Fibroblast of skin of scalp (primary cell): ENCODE data around the gene ETV7.

Experiments
- DNase-seq: peaks from one replicate; pipeline ENCODE4 v3.0.0-alpha.2; 2013

The ETV7 gene

DNA sequence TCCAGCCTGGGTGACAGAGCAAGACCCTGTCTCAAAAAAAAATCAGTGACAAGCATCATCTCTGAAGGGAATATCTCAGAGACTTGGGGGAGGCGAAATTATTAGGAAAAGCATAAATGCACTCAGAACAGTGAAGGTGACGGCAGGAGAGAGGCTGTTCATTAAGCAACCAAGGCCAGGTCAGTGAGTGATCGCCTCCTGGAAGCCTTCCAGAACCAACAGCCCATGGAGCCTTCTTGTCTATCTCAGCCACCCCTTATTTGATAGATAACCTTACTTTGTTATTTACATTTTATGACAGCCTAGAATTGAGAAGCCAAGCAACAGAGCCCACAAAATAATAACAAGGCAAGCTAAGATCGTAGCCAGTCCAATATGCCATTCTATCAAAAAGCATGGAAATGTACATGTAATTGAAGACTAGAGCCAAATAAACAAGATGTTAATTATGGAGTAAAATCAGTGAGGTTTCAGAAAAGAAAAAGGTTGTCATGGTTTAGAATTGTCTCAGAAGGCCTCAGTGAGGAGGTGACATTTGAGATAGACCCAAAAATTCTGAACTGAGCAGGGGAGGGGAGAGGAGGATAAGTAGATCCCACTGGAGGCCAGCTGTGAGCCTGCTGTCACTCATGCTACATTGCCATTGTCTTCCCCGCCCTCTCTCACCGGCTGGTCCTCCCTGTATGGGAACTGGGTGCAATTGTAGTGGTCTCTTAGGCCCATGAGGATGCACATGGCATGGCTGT is 68.6 kb downstream of the ETV7 start:
- DNase-seq = no peak

GRCh38 chr6:36317623-36318022 is 69.8 kb downstream of the ETV7 start:
- no peak for DNase-seq
